C4-2B (cell line): ENCODE results near the gene SDS.

Experiments used
- ZFX ChIP-seq: fragments of 450-650 bp; IDR thresholded peaks from 2 replicates; pipeline ENCODE4 v1.6.1; 2017
- TF ChIP-seq, protein P1 (sequence below): fragments of 450-650 bp; conservative IDR thresholded peaks from 2 replicates; pipeline ENCODE4 v1.5.1; 2017; ENCODE audit warnings: mild to moderate bottlenecking

GRCh38 chr12:113369391-113369985 is 34.2 kb downstream of the SDS start:
- TF ChIP-seq, protein P1, sequence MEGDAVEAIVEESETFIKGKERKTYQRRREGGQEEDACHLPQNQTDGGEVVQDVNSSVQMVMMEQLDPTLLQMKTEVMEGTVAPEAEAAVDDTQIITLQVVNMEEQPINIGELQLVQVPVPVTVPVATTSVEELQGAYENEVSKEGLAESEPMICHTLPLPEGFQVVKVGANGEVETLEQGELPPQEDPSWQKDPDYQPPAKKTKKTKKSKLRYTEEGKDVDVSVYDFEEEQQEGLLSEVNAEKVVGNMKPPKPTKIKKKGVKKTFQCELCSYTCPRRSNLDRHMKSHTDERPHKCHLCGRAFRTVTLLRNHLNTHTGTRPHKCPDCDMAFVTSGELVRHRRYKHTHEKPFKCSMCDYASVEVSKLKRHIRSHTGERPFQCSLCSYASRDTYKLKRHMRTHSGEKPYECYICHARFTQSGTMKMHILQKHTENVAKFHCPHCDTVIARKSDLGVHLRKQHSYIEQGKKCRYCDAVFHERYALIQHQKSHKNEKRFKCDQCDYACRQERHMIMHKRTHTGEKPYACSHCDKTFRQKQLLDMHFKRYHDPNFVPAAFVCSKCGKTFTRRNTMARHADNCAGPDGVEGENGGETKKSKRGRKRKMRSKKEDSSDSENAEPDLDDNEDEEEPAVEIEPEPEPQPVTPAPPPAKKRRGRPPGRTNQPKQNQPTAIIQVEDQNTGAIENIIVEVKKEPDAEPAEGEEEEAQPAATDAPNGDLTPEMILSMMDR: no peak
- no peak for TF ChIP-seq ZFX
